Endothelial cell of umbilical vein (primary cell): Measurements from ENCODE around the gene MRPL24. TPM values are rescaled to one million over a fixed set of nuclear protein-coding genes. Genes with fewer than 3 reads are reported as not detected.

Source experiments
- Bru-seq: library from RNA; stranded (reverse); fragments of 400-500 nt; gene quantifications from one replicate; lab custom pipeline; 2021; lab: Mats Ljungman, UMichigan
- BruChase-seq, 2 experiments: library from RNA; stranded (reverse); fragments of 400-500 nt; gene quantifications; one replicate each; lab custom pipeline; 2021; lab: Mats Ljungman, UMichigan
- BruUV-seq: library from RNA; stranded (reverse); fragments of 400-500 nt; replicated peaks from 2 replicates; lab custom pipeline; 2021; lab: Mats Ljungman, UMichigan
- CTCF ChIA-PET: fragments of 300-600, 350-600 bp; sonication (Branson Sonifier 250); formaldehyde crosslinking; loops from one replicate; lab custom pipeline; 2021; ENCODE audit warnings: antibody characterized with exemption, inconsistent platforms; lab: Charles Lee
- POLR2A ChIA-PET: fragments of 300-600, 350-600 bp; sonication (Branson Sonifier 250); formaldehyde crosslinking; loops from one replicate; lab custom pipeline; 2021; ENCODE audit warnings: antibody characterized with exemption, inconsistent platforms; lab: Charles Lee
- DNase-seq: peaks from one replicate; pipeline ENCODE4 v3.0.0-alpha.2; 2011; ENCODE audit warnings: low read depth, low spot score
- FAIRE-seq: peaks from 2 replicates; lab custom pipeline; 2011; peaks lifted over from hg19 to GRCh38; lab: Jason Lieb, UNC
- H2AFZ ChIP-seq: 2 replicates; pipeline ENCODE4 v1.6.0; 2012; ENCODE audit warnings: low read depth, low read length, control low read depth, inconsistent platforms
- H3K27ac ChIP-seq: 2 replicates; pipeline ENCODE4 v1.5.1; 2011; ENCODE audit warnings: low read depth, mild to moderate bottlenecking, control low read depth, low read length, moderate library complexity; ENCODE audit not compliant: insufficient read depth
- H3K27me3 ChIP-seq, 2 experiments: 2 replicates each; pipeline versions ENCODE4 v1.6.0 to v1.6.1; 2011; ENCODE audit warnings: low read length in 2 of 2, mixed read lengths in 1 of 2; ENCODE audit not compliant: control insufficient read depth in 2 of 2, insufficient read depth in 2 of 2
- H3K36me3 ChIP-seq, 2 experiments: 2 replicates in 1 of 2; 3 replicates in 1 of 2; pipeline ENCODE4 v1.5.1; 2011; ENCODE audit warnings: low read length in 2 of 2, mild to moderate bottlenecking in 1 of 2, moderate library complexity in 1 of 2; ENCODE audit not compliant: control insufficient read depth in 2 of 2, insufficient read depth in 2 of 2; ENCODE audit errors: extremely low read depth in 1 of 2
- H3K4me1 ChIP-seq: 3 replicates; pipeline ENCODE4 v1.5.1; 2011; ENCODE audit warnings: mild to moderate bottlenecking, low read length; ENCODE audit not compliant: control insufficient read depth, insufficient read depth; ENCODE audit errors: extremely low read depth
- H3K4me2 ChIP-seq: 2 replicates; pipeline ENCODE4 v1.6.1; 2011; ENCODE audit warnings: low read length, control low read depth, mixed read lengths; ENCODE audit not compliant: insufficient read depth
- H3K4me3 ChIP-seq, 3 experiments: fragments of 200-600 bp in 1 of 3; sonication (generic), shearing (Covaris generic) in 1 of 3; replicated peaks in 1 of 3; 2 replicates each; pipeline ENCODE4 v1.5.1; 2011 to 2016; ENCODE audit warnings: control low read depth in 3 of 3, low read length in 3 of 3, mild to moderate bottlenecking in 2 of 3, inconsistent platforms in 1 of 3, low read depth in 1 of 3, moderate library complexity in 1 of 3; ENCODE audit not compliant: insufficient read depth in 1 of 3
- H3K79me2 ChIP-seq: 2 replicates; pipeline ENCODE4 v1.6.0; 2012; ENCODE audit warnings: low read length, inconsistent platforms; ENCODE audit not compliant: control insufficient read depth, insufficient read depth
- H3K9ac ChIP-seq: replicated peaks from 2 replicates; pipeline ENCODE3; 2011; ENCODE audit warnings: low read length, control low read depth; ENCODE audit not compliant: insufficient read depth; ENCODE audit errors: extremely low read depth
- H3K9me1 ChIP-seq: replicated peaks from 3 replicates; pipeline ENCODE4 v1.6.0; 2011; ENCODE audit warnings: mild to moderate bottlenecking, low read length; ENCODE audit not compliant: control insufficient read depth, insufficient read depth; ENCODE audit errors: extremely low read depth
- H3K9me3 ChIP-seq: replicated peaks from 2 replicates; pipeline ENCODE4 v1.5.1; 2012; ENCODE audit warnings: low read length, inconsistent platforms; ENCODE audit not compliant: control insufficient read depth, insufficient read depth
- H4K20me1 ChIP-seq: replicated peaks from 2 replicates; pipeline ENCODE3; 2011; ENCODE audit warnings: mild to moderate bottlenecking, low read length; ENCODE audit not compliant: control insufficient read depth, insufficient read depth; ENCODE audit errors: extremely low read depth
- CTCF ChIP-seq, 2 donors: IDR thresholded peaks; 1 replicate in 1 of 2; 2 replicates in 1 of 2; pipeline ENCODE4 v1.5.1; 2011; ENCODE audit warnings: low read length in 2 of 2, mild to moderate bottlenecking in 2 of 2, moderate library complexity in 2 of 2, control low read depth in 1 of 2, inconsistent platforms in 1 of 2, low read depth in 1 of 2; ENCODE audit not compliant: insufficient read depth in 1 of 2; ENCODE audit errors: extremely low read depth in 1 of 2
- EZH2 ChIP-seq: IDR thresholded peaks from 2 replicates; pipeline ENCODE4 v1.6.1; 2012; ENCODE audit warnings: borderline replicate concordance, low read depth, mild to moderate bottlenecking, moderate library complexity, low read length, inconsistent platforms; ENCODE audit not compliant: severe bottlenecking
- GATA2 ChIP-seq: IDR thresholded peaks from 2 replicates; pipeline ENCODE4 v1.7.0; 2011; ENCODE audit warnings: low read depth, mild to moderate bottlenecking, moderate library complexity, mixed read lengths, low read length; ENCODE audit not compliant: insufficient read length, insufficient read depth
- MAX ChIP-seq: IDR thresholded peaks from 2 replicates; pipeline ENCODE4 v1.6.1; 2011; ENCODE audit not compliant: insufficient read depth, insufficient read length
- MYC ChIP-seq: IDR thresholded peaks from one replicate; pipeline ENCODE4 v1.6.1; 2011; ENCODE audit warnings: mild to moderate bottlenecking, low read depth, low read length
- POLR2A ChIP-seq: IDR thresholded peaks from 2 replicates; pipeline ENCODE4 v1.6.1; 2012; ENCODE audit warnings: low read depth, mild to moderate bottlenecking, control low read depth, low read length
- POLR2AphosphoS5 ChIP-seq: IDR thresholded peaks from 2 replicates; pipeline ENCODE4 v1.6.1; 2012; ENCODE audit warnings: low read depth, mild to moderate bottlenecking, control low read depth, low read length, moderate library complexity; ENCODE audit not compliant: insufficient read depth
- dilution Hi-C: fragments of 300-500 bp; cut with MboI; formaldehyde crosslinking; loops from one replicate; pipeline ENCODE4 v1.15.0; 2019; ENCODE audit warnings: low sequenced_read_pairs; ENCODE audit not compliant: extremely low pct_ligation_motif_present
- intact Hi-C: fragments of 100-400 bp; cut with micrococcal nuclease; formaldehyde crosslinking; loops from one replicate; pipeline ENCODE4 v1.10.0; 2022
- long read RNA-seq: library from polyadenylated mRNA; stranded (forward); transcript quantifications from one replicate; pipeline ENCODE4 v2.0.0, GENCODE V29; 2021
- polyA minus RNA-seq, 3 experiments: library from RNA; depleted of rRNA, polyadenylated mRNA; stranded (reverse); fragments of >200 nt; gene quantifications; 1 replicate in 1 of 3; 2 replicates in 2 of 3; pipeline ENCODE4 v1.2.3, GENCODE V29; 2011
- polyA plus RNA-seq, 4 experiments: library from polyadenylated mRNA; depleted of rRNA in 3 of 4; stranded (reverse) in 3 of 4; unstranded in 1 of 4; fragments of >200 nt; gene quantifications; 2 replicates each; pipeline versions ENCODE4 v1.2.1 to v1.2.3, GENCODE V29; 2011 to 2012; ENCODE audit warnings: missing spikeins in 1 of 4
- total RNA-seq: library from RNA; stranded (reverse); gene quantifications from 2 replicates; pipeline ENCODE4 v1.2.3, GENCODE V29; 2021

MRPL24 gene
- total RNA-seq: 63.3 and 77.7 TPM in 2 replicates
- 46.5 and 47.9 TPM in 2 replicates for polyA plus RNA-seq
- polyA plus RNA-seq (2011; cell fraction: cytosol; rRNA removed): 67.0 and 79.6 TPM in 2 replicates
- polyA plus RNA-seq (2011; cell fraction: nucleus; rRNA removed): 44.5 and 52.6 TPM in 2 replicates
- polyA plus RNA-seq (2012): 74.8 and 88.5 TPM in 2 replicates
- 30.4 and 46.8 TPM in 2 replicates for polyA minus RNA-seq
- polyA minus RNA-seq (2011; cell fraction: cytosol; rRNA and poly(A)+ RNA removed): 31.3 TPM
- 9.9 and 10.5 TPM in 2 replicates for polyA minus RNA-seq (2011; cell fraction: nucleus; rRNA and poly(A)+ RNA removed)
- Bru-seq, nascent RNA: percentile 80 among the genes with signal in this experiment
- percentile 82 among the genes with signal in this experiment for BruChase-seq, experiment 1, labeled RNA remaining after a 6-hour chase
- percentile 69 among the genes with signal in this experiment for BruChase-seq, experiment 2, labeled RNA remaining after a 2-hour chase
- long read RNA-seq, transcript MRPL24-201 (6 exons, 883 nt): minor isoform, 8 of 184 reads
- long read RNA-seq, transcript MRPL24-202 (6 exons, 883 nt): major isoform, 18 of 184 reads
- long read RNA-seq, partial matches to known transcripts: 1 of 184 reads
- long read RNA-seq, other reads (novel, unspliced or antisense): 154 of 184 reads

- peaks cover 13% of the 10 kb centered on the region for H3K4me1 ChIP-seq
Measured at GRCh38 chr1:156740741-156741480, at the start of gene MRPL24. MRPL24 (minus strand) TSS chr1:156741088; CDS start chr1:156738704, 2,384 bp downstream.

More at GRCh38 chr1:156740741-156741480, at the start of gene MRPL24:
- Histone ChIP-seq H3K9me3 (no peaks in the 10 kb centered on the region), H4K20me1 (no peaks in the 10 kb centered on the region), H3K27me3 (no peaks in the 10 kb centered on the region), H3K4me2 (peak within 1 kb of the TSS; percentile 75), H2AFZ (peak within 1 kb of the TSS; percentile 21), H3K36me3 (peaks cover 11 to 25% of the 10 kb centered on the region in 2 experiments), H3K79me2 (peaks cover 28% of the 10 kb centered on the region), H3K9me1 (no peaks in the 10 kb centered on the region), H3K9ac (peak within 1 kb of the TSS; percentile 57), H3K27ac (peak within 1 kb of the TSS; percentile 22), H3K4me3 (peak within 1 kb of the TSS; percentile 59 to 67 (median 61))
- dilution Hi-C loops: no loop called here
- POLR2A ChIA-PET: interaction anchor here (0.6 to 1.4 kb wide), 4 partner anchors 10 to 26 kb away, joined by 3 to 15 read pairs (median 10); partner anchors contain the start of genes HDGF, ISG20L2, METTL25B and PRCC
- CTCF ChIA-PET: interaction anchor here (0.8 to 2.6 kb wide), 11 partner anchors 9 to 187 kb away, joined by 3 to 52 read pairs (median 5); partner anchors contain the start of genes HDGF, ISG20L2, METTL25B and NTRK1
- no TSS peak for BruUV-seq
- TF ChIP-seq MYC: peak; percentile 99
- peak; percentile 65 for TF ChIP-seq MAX
- peak; percentile 69 for TF ChIP-seq POLR2A
- no peak for TF ChIP-seq GATA2
- no peak for TF ChIP-seq CTCF (IDR thresholded peaks at IDR 0.05; ENCODE audit: extremely low read depth in 1 of 2, insufficient read depth in 1 of 2, low read depth in 1 of 2, low read length in 2 of 2)
- TF ChIP-seq POLR2AphosphoS5: peak; percentile 77
- no peak for TF ChIP-seq EZH2
- intact Hi-C loops: loop anchor here (1.0 to 5.0 kb wide), 4 partner anchors 10 to 151 kb away; partner anchors contain the start of genes HDGF, ISG20L2, METTL25B and PEAR1
- FAIRE-seq (peak; percentile 99), DNase-seq (peak; percentile 99)
